ENCODE measurements around the gene HRH4.

The HRH4 gene

DNA sequence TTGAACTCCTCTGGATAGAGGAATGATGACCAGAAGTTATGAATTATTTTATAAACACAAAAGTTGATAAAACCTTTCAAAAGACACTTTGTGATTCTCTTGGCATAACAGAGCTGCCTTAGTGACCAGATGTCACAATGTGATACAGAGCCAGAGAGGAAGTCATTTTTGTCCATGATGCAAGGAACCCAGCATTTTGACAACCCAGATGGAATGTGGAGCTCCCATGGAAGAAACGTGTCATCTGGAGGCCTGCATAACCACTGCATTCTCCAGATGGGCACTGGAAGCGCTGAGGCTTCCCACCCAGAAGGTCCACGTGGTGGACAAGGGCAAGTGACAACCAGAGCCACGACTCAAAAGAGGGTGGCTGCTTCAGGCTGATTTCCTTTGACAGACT, 30.1 kb downstream of the HRH4 start:
- no peak overlapping the region for H3K27ac ChIP-seq
- no peaks in the 10 kb centered on the region for H3K79me2 ChIP-seq
- TF ChIP-seq CTCF (IDR thresholded peaks at IDR 0.05), result no peak

DNA sequence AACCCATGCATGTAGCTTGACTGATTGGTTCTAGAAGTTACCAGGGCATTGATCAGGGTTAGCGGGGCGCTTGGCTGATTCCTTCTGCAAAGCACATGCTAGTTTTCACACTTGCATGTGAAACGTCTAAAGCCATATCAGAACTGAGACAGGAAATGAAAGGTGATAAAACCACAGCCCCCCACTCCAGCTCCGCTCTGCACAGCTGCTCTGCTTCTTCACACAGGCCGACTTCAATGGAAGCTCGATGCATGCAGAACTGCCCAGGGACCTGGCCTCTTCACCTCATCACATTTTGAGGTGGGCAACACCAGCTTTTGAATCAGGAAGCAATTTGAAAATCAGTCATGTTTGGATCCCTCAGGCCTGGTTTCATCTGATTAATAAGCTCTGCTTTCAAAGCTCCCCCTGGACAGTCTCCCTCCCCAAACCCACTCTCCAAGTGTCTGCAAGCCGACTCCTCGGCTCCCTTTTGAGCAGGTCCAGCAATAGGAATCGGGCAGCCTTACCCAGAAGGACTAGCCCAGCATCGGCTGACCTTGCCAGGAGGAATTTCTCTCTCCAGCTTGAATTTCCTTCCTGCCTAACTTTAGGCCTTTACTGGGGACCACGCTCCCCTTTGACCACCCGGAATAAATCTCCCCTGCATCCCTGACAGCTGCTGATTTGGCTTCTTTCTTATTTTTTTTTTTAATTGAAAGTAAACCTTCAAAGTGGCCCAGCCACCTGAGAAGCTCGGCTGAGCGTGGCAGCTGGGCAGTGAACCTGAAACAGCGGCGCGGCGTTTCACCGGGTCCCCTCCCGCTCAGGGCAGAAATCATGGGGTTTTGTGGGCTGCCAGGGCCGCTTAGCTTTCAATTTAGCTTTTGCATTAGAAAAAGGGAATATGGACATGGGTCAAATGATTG, 31.7 kb downstream of the HRH4 start:
- TF ChIP-seq CTCF (IDR thresholded peaks at IDR 0.05), result no peak
- Histone ChIP-seq H3K36me3 (ENCODE audit: control insufficient read depth, insufficient read depth, low read length) (no peaks in the 10 kb centered on the region), H3K4me3 (ENCODE audit: low read depth, low read length) (peak overlapping the region; percentile 35), H2AFZ (peak overlapping the region; percentile 94), H3K79me2 (no peaks in the 10 kb centered on the region), H3K27me3 (ENCODE audit: control insufficient read depth, insufficient read depth, low read length) (no peaks in the 10 kb centered on the region), H3K27ac (peak overlapping the region; percentile 60), H3K9me3 (ENCODE audit: control insufficient read depth, low read length) (no peaks in the 10 kb centered on the region), H3K9ac (peak overlapping the region; percentile 14), H3K4me1 (peaks cover 7% of the 10 kb centered on the region), H3K4me2 (ENCODE audit: low read length) (peak overlapping the region; percentile 63)

More for the DNA sequence above, 30.1 kb downstream of the HRH4 start:
- Histone ChIP-seq H3K9me3 (ENCODE audit: control insufficient read depth, low read length) (no peaks in the 10 kb centered on the region), H3K4me2 (ENCODE audit: low read length) (no peak overlapping the region), H3K9ac (no peak overlapping the region), H3K4me3 (ENCODE audit: low read depth, low read length) (no peak overlapping the region), H2AFZ (peak overlapping the region; percentile 51), H3K36me3 (ENCODE audit: control insufficient read depth, insufficient read depth, low read length) (no peaks in the 10 kb centered on the region), H3K27me3 (ENCODE audit: control insufficient read depth, insufficient read depth, low read length) (no peaks in the 10 kb centered on the region), H3K4me1 (peaks cover 7% of the 10 kb centered on the region)

- H2AFZ ChIP-seq, result no peak overlapping the region
- H3K27me3 ChIP-seq (ENCODE audit: control insufficient read depth, insufficient read depth, low read length), result no peaks in the 10 kb centered on the region
- H3K4me3 ChIP-seq (ENCODE audit: low read depth, low read length), result no peak overlapping the region
- peaks cover 7% of the 10 kb centered on the region for H3K4me1 ChIP-seq
- no peak overlapping the region for H3K27ac ChIP-seq
- no peaks in the 10 kb centered on the region for H3K9me3 ChIP-seq (ENCODE audit: control insufficient read depth, low read length)
- no peak overlapping the region for H3K9ac ChIP-seq
- no peaks in the 10 kb centered on the region for H3K79me2 ChIP-seq
- H3K4me2 ChIP-seq (ENCODE audit: low read length), result no peak overlapping the region
- TF ChIP-seq CTCF (IDR thresholded peaks at IDR 0.05), result no peak
- H3K36me3 ChIP-seq (ENCODE audit: control insufficient read depth, insufficient read depth, low read length), result no peaks in the 10 kb centered on the region
Measured at GRCh38 chr18:24494586-24494985, 34.1 kb downstream of the HRH4 start.

- Histone ChIP-seq H3K79me2 (no peaks in the 10 kb centered on the region), H3K27ac (no peak overlapping the region)
Measured at GRCh38 chr18:24497031-24497754, 36.8 kb downstream of the HRH4 start.

More at GRCh38 chr18:24497031-24497754, 36.8 kb downstream of the HRH4 start:
- TF ChIP-seq CTCF (IDR thresholded peaks at IDR 0.05), result no peak
- Histone ChIP-seq H3K27me3 (ENCODE audit: control insufficient read depth, insufficient read depth, low read length) (no peaks in the 10 kb centered on the region), H3K4me3 (ENCODE audit: low read depth, low read length) (no peak overlapping the region), H2AFZ (no peak overlapping the region), H3K9me3 (ENCODE audit: control insufficient read depth, low read length) (no peaks in the 10 kb centered on the region), H3K4me1 (peaks cover 2% of the 10 kb centered on the region), H3K9ac (no peak overlapping the region), H3K36me3 (ENCODE audit: control insufficient read depth, insufficient read depth, low read length) (no peaks in the 10 kb centered on the region), H3K4me2 (ENCODE audit: low read length) (no peak overlapping the region)
